Brain microvascular endothelial cell (primary cell): ENCODE results near the gene PMVK.
A peak's percentile ranks its signal among the peaks of the same experiment; 100 is the strongest.

Source experiments
- DNase-seq: peaks from one replicate; pipeline ENCODE4 v3.0.0-alpha.2; 2020
- H3K27ac ChIP-seq: fragments of 250-450 bp; sonication (Bioruptor Pico); 2 replicates; pipeline ENCODE4 v1.5.1; 2020; ENCODE audit warnings: mild to moderate bottlenecking, moderate library complexity
- H3K27me3 ChIP-seq: fragments of 250-450 bp; sonication (Bioruptor Pico); replicated peaks from 2 replicates; pipeline ENCODE4 v1.5.1; 2020; ENCODE audit warnings: mild to moderate bottlenecking
- H3K36me3 ChIP-seq: fragments of 250-450 bp; sonication (Bioruptor Pico); replicated peaks from 2 replicates; pipeline ENCODE4 v1.5.1; 2020; ENCODE audit warnings: mild to moderate bottlenecking
- H3K4me3 ChIP-seq: 2 replicates; pipeline ENCODE4 v1.5.1; 2011; ENCODE audit warnings: low read depth, mild to moderate bottlenecking, control low read depth, low read length, moderate library complexity
- in situ Hi-C: cut with HindIII; loops from 2 replicates; pipeline ENCODE4 v1.10.0; 2017; ENCODE audit warnings: low sequenced_read_pairs, low pct_ligation_motif_present
- TF ChIP-seq, protein P1 (sequence below): IDR thresholded peaks from 2 replicates; pipeline ENCODE4 v1.5.1; 2011; ENCODE audit warnings: low read depth, mild to moderate bottlenecking, moderate library complexity, low read length, control low read depth, inconsistent platforms; ENCODE audit errors: missing control alignments

PMVK gene

DNA sequence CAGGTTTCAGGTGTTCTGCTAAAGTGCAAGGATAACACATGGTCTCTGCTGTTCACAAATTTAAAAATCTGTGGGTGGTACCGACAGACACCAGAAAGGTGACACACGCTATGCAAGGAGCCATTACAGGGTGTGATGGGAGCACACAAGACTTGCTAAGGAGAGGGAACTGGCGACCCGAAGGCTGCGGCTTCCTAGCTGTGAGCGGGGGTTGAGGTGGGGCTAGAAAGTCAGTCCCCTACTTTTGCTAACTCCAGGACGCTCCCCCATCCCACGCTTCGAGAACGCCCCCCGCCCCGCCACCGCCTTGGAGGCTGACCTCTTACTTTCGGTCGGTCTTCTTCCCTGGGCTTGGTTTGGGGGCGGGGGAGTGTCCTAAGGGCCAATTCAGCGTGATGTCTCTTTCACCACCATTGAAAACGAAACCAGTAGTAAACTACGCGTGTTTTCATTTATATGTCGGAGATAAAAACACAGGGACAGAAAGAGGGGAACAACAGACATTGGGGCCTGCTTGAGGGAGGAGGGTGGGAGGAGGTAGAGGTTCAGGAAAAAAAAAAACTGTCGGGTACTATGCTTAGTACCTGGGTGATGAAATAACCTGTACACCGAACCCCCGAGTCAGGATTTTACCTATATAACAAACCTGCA is 39.0 kb upstream of the PMVK start:
- peak overlapping the region; percentile 75 for H3K27ac ChIP-seq
- in situ Hi-C loops: no loop called here
- TF ChIP-seq, protein P1, sequence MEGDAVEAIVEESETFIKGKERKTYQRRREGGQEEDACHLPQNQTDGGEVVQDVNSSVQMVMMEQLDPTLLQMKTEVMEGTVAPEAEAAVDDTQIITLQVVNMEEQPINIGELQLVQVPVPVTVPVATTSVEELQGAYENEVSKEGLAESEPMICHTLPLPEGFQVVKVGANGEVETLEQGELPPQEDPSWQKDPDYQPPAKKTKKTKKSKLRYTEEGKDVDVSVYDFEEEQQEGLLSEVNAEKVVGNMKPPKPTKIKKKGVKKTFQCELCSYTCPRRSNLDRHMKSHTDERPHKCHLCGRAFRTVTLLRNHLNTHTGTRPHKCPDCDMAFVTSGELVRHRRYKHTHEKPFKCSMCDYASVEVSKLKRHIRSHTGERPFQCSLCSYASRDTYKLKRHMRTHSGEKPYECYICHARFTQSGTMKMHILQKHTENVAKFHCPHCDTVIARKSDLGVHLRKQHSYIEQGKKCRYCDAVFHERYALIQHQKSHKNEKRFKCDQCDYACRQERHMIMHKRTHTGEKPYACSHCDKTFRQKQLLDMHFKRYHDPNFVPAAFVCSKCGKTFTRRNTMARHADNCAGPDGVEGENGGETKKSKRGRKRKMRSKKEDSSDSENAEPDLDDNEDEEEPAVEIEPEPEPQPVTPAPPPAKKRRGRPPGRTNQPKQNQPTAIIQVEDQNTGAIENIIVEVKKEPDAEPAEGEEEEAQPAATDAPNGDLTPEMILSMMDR: no peak
- peak; percentile 61 for DNase-seq
- peak overlapping the region; percentile 78 for H3K4me3 ChIP-seq
- no peaks in the 10 kb centered on the region for H3K36me3 ChIP-seq
- no peaks in the 10 kb centered on the region for H3K27me3 ChIP-seq

GRCh38 chr1:154974808-154975408 is 38.4 kb upstream of the PMVK start:
- Histone ChIP-seq H3K36me3 (no peaks in the 10 kb centered on the region), H3K27me3 (no peaks in the 10 kb centered on the region), H3K4me3 (peak overlapping the region; percentile 78), H3K27ac (peak overlapping the region; percentile 75)
- TF ChIP-seq, protein P1: no peak
- in situ Hi-C loops: no loop called here
- DNase-seq: peak; percentile 93

GRCh38 chr1:154974102-154974807 is 37.7 kb upstream of the PMVK start, which contains the start of gene CKS1B:
Gene CKS1B, plus strand, starts transcription at chr1:154974681. Its CDS starts 65 bp downstream, at chr1:154974746.
- H3K4me3 ChIP-seq: peak within 1 kb of the TSS; percentile 78
- no peaks in the 10 kb centered on the region for H3K36me3 ChIP-seq
- DNase-seq: peak; percentile 100
- H3K27me3 ChIP-seq: no peaks in the 10 kb centered on the region
- peak within 1 kb of the TSS; percentile 96 for H3K27ac ChIP-seq
- TF ChIP-seq, protein P1: no peak
- in situ Hi-C loops: no loop called here

DNA sequence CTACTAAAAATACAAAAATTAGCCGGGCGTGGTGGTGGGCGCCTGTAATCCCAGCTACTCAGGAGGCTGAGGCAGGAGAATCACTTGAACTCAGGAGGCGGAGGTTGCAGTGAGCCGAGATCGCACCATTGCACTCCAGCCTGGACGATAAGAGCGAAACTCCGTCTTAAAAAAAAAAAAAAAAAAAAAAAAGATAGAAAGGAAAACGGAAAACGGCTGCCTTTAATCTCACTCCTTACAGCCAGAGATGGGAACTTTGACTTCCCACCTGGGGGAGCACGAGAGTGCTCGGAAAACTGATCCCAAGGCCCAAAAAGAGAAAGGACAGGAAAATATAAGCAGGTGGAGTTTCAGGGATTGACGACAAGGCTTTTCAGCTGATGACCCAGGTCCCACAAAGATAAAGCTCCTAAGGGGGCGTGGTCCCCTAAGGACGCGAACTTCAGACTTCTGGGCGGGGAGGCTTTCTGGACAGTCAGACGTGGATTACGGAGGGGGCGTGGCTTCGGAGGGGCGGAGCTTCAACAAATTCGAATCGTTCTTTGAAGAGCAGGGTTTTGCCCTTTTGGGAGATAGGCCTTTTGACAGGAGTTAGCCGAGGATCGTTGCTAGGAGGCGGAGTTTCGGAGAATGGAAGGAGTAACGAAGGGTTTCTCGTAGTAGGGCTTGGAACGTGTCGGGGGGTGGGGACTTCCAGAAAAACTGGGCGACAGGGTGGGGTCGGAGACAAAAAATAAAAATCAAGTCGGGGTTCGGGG is 37.0 kb upstream of the PMVK start:
- TF ChIP-seq, protein P1: peak; percentile 37
- Histone ChIP-seq H3K4me3 (peak overlapping the region; percentile 78), H3K36me3 (no peaks in the 10 kb centered on the region), H3K27ac (peak overlapping the region; percentile 96), H3K27me3 (no peaks in the 10 kb centered on the region)
- in situ Hi-C loops: no loop called here
- DNase-seq: peak; percentile 98

GRCh38 chr1:154972517-154973343 is 36.2 kb upstream of the PMVK start:
- Histone ChIP-seq H3K4me3 (peak overlapping the region; percentile 78), H3K27ac (peak overlapping the region; percentile 96), H3K27me3 (no peaks in the 10 kb centered on the region), H3K36me3 (peaks cover 7% of the 10 kb centered on the region)
- in situ Hi-C loops: no loop called here
- DNase-seq: peak; percentile 84
- TF ChIP-seq, protein P1: no peak
